LNCAP (cell line): Measurements from ENCODE around the gene FUT1.

Source experiments
- TF ChIP-seq, protein P1 (sequence below): fragments of 450-650 bp; IDR thresholded peaks from 2 replicates; pipeline ENCODE4 v1.5.1; 2017; ENCODE audit warnings: mild to moderate bottlenecking

The FUT1 gene

DNA sequence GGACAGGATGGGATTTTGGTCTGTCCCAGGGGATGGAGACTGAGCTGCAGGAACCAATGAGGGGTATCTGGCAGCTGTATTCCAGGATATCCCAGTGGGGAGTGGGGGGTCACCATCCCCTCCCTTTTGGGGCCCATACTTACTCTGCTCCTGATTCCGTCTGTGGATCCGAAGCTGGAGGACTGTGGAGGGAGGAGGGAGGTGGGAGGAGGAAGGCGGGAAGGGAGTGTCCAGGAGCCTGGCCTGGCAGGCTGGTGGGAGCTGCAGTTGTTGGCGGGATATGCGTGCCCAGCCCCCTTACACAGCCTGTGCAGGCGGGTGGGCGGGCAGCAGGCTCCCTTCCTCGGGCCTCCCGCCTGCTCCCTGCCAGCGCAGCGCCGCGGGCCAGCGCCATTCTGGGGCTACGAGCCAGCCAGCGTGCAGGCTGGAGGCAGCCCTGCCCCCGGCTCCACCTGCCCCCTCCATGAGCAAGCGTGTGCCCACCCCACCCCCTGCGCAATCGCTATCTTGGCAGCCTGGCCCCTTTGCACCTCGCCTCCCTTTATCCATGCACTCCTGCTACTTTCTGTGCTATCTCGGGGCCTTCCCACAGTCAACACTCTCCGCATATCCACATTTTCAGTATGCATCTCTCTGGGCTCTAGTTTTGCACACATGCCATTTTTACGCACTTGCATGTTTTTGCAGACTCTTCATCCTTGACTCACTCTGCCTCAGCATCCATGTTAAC, 35.7 kb downstream of the FUT1 start:
- TF ChIP-seq, protein P1, sequence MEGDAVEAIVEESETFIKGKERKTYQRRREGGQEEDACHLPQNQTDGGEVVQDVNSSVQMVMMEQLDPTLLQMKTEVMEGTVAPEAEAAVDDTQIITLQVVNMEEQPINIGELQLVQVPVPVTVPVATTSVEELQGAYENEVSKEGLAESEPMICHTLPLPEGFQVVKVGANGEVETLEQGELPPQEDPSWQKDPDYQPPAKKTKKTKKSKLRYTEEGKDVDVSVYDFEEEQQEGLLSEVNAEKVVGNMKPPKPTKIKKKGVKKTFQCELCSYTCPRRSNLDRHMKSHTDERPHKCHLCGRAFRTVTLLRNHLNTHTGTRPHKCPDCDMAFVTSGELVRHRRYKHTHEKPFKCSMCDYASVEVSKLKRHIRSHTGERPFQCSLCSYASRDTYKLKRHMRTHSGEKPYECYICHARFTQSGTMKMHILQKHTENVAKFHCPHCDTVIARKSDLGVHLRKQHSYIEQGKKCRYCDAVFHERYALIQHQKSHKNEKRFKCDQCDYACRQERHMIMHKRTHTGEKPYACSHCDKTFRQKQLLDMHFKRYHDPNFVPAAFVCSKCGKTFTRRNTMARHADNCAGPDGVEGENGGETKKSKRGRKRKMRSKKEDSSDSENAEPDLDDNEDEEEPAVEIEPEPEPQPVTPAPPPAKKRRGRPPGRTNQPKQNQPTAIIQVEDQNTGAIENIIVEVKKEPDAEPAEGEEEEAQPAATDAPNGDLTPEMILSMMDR, result no peak

DNA sequence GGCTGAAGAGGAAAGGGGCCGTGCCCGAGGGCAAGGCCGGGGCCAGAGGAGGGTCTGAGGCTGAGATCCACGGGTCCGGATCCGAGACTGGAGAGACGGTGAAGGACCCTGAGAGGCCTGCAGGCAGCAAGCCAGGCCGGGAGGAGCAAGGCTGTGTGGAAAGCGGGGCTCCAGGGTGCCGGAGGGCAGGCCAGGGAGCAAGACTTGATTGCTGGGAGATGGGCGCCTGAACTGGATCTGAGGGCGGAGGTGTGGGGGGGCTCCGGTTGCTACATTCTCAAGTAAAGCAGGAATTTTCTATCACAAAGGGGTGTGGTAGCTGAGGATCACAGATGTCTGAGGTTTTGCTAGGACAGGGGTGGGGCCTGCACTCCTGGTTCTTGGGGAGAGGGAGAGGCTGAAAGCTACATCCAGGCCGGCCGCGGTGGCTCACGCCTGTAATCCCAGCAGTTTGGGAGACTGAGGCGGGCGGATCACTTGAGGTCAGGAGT, 36.7 kb downstream of the FUT1 start:
- TF ChIP-seq, protein P1, result no peak

DNA sequence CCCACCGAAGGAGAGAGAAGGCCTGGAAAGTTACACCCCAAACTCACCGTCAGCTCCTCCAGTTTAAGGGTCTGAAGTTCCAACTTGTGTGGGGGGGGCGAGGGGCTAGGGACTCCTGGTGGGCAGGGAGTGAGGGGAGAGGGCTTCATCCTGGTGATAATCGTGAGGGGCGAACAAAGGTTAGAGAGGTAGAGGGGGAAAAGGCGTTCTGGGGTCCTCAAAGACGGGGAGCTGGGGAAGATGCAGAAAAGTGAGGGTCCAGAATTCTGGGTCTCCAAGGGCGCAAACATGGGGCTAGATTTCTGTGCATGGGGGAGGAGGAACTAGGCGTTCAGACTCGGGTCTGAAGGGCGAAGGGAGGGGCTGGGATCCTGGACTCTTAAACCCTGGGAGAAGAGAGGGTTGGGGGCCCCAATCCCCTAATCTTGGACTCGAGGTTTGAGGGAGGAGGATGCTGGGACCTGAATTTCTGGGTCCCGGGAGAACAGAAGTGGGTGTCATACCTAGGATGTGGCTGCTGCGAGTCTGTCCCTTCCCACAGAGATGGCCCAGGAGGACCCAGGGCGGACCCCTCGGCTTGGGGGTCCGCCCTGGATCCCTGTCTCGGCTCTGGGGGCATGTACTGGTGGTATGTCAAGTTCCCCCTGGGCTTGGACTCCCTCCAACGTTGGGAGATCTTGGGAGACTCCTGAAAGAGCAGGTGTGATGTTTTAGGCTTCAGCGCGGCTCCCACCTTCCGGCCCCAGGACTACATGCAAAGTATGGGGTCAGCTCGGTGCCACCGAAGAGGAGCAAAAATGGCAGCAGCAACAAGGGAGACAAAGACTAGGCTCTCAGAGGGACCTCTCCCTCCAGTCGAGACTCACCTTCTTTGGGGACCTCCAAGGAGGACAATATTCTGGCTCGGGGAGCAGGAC, 37.4 kb downstream of the FUT1 start:
- TF ChIP-seq, protein P1, result no peak

- TF ChIP-seq, protein P1, result no peak
Observed at GRCh38 chr19:48713864-48714755, 38.3 kb downstream of the FUT1 start.

- TF ChIP-seq, protein P1, result no peak
Observed at GRCh38 chr19:48713041-48713863, 39.2 kb downstream of the FUT1 start.

DNA sequence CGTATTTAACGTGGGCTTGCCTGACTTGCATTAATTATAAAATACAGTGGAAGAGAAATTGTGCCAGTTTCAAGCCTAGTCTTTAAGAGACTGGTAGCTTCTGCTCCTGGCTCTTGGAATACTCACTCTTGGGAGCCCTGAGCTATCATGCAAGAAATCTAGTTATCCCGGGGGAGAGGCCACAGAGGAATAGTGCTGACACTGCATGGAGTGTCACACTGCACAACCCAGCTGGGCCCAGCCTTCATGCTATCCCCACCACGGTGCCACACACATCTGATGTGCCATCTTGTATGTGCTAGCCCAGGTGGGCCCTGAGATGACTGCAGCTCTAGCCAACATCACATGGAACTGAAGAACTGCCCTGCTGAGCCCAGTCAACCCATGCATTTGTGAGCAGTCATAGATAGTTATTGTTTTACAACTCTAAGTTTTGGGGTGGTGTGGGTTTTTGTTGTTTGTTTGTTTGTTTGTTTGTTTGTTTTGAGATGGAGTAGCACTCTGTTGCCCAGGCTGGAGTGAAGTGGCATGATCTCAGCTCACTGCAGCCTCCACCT, 41.3 kb downstream of the FUT1 start:
- TF ChIP-seq, protein P1, result no peak
